Posterior cingulate gyrus (tissue), 11 donors: ENCODE results near the gene ARHGAP33.
"Not testable (repeated sequence)": the region's sequence is repeated elsewhere in the genome, so short reads cannot be mapped to it uniquely, and the experiment has no call there.

Experiments used
- DNase-seq, 10 donors: peaks; one replicate each; pipeline versions ENCODE4 v3.0.0 to v3.0.0-alpha.2; 2020 to 2021; ENCODE audit warnings: mixed read lengths in 3 of 10
- intact Hi-C: fragments of 100-400 bp; cut with DNase I; formaldehyde crosslinking; loops from one replicate; pipeline ENCODE4 v1.15.1; 2023

Gene ARHGAP33

DNA sequence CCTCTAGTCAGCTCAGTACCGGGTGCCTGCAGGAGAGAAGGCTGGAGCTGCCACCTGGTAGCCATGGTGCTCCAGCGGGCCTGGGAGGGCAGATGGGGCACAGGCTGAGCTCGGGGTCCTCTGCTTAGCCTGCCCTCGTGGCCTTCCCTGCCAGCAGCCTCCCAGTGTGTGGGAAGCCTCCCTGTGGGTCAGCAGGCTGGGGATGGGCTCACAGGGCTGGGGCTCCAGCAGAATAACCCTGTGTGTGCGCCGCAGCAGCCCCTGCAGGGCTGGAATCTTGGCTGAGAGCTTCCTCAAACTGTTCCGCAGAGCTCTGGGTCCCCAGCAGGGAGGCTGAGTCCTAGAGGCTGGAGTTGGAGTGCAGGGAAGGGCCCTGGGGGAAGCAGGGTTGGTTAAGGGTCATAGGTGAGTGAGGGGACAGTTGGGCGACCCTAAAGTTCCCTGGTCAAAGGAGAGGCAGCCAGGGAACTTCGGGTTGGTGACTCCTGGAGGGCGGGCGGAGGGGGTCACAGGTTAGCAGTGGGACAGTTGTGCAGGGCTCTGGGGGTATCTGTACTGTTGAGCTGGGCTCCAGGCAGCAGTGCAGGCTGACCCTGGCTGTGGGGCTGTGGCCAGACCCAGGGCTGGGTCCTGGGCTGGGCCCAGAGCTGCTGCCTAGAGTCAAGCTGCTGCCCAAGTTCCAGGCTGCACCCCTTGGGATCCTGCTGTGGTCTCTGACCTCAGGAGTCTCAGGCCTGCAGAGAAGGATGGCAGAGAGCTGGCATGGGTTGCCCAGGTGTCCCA lies 14.0 kb downstream of the ARHGAP33 start:
- peak in 1 of 10 donors; percentile 82 for DNase-seq
- intact Hi-C loops, result no loop called here

DNA sequence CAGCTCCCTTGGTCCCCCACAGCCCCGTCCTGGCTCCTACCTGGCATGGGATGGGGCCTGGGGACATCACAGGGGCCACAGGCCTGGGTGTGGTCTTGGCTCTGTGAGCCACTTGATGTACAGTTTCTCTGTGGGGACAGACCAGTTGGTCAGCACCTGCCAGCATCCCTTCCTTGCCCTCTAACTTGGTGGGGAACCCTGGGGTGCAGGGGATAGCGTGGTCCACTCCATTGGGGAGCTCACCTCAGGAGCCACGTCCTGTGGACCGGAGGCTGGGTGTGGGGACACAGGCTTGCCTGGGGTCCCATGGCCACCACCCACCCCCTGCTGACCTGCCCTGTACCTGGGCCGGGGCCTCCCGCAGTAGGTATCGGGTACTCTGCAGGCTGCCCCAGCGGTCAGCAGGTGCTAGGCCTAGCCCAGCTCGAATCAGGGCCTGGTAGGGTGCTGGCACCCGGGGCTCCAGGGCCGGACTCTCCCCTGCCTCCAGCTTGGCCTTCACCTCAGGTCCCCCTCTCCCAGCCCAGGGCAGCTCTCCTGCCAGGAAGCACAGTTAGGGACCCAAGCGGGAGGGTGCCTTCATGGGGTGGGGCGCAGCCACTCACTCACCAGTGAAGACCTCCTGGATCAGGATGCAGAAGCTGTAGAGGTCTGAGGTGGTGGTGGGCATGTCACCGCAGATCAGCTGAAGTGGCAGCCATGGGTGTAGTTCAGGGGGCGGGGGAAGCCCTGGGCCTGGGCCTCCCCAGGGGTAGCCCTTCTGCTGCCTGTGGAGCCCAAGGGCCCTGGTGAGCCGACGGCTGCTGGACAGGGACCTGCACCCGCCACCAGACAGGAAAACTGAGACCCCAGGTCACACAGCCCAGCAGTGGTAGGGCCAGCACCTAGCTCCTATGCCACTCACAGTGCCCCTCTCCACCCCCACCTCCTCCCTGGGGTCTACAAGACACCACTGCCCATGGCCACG lies 14.9 kb downstream of the ARHGAP33 start:
- intact Hi-C loops, result no loop called here
- peak in 1 of 10 donors; percentile 83 for DNase-seq

DNA sequence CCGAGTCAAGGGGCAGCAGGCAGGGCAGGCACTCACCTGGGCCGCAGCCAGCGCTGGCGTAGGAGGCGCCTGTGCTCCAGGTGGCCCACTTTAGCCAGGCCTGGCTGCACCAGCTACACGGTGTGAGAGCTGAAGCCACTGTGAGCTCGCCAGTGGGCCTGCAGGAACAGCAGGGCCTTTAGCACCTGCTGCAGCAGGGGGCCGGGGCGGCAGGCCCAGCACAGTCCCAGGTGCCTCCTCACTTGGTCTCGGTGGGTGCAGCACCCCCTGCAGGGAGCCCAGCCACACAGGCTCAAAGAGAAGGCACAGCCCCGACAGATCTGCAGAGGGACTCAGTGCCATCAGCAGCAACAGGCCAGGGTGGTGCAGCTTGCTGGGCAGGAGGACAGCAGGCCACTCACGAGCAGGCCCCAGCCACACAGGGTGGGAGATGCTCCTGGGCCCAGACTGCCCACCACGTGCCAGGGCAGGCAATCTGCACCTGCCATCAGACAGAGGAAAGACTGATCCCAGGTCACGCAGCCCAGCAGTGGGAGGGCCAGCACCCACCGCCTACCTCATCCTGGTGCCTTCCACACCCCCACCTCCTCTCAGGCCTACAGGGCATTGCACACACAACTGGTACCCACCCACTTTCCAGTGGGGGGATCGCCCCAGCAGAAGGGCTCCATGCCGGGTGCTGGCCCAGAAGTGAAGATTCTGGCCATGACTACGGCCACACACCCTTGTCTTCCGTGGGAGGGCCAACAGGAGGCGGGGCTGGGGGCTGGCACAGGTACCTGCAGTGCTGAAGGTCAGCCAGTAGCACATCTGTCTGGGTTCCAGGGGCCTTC lies 15.8 kb downstream of the ARHGAP33 start:
- intact Hi-C loops, result no loop called here
- peak in 1 of 10 donors; percentile 84 for DNase-seq

DNA sequence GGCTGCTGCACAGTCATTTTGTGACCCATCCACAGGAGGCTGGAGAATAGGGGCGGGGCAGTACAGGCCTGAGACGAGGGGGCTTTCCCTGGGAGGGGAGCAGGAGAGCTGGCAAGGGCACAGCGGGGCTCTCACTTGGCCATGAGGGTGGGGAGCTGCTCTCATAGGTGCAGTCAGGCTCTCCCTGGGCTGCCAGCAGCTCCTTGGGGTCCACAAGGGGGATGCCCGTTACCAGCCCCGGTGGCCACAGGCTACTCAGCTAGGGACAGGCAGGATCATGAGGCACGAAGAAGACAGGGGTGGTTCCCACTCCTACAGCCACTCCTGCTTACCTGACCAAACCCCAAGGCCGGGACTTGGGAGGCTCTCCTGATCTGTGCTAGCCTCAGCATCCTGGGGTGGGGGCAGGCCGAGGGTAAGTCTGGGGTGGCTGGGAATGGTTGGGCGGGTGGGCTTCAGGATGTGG lies 16.5 kb downstream of the ARHGAP33 start:
- intact Hi-C loops, result no loop called here
- no peak for DNase-seq

DNA sequence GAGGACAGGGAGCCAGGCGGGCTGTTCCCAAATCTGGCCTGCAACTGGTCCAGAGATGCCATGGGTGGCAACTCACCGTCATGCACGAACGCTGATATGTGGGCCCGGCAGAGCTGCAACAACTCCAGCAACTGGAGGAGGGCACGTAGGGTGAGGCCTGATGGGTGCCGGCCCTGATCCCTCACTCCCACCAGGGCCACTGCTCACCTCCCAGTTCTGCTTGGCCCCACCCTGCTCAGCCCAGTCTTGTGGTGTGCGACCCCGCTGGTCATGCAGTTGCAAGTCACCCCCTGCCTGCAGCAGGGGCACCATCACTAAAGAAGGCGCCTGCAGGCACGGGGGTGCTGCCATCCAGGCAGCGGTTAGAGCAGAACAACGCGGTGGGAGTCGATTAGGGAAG lies 16.9 kb downstream of the ARHGAP33 start:
- intact Hi-C loops, result no loop called here
- DNase-seq, result no peak

DNA sequence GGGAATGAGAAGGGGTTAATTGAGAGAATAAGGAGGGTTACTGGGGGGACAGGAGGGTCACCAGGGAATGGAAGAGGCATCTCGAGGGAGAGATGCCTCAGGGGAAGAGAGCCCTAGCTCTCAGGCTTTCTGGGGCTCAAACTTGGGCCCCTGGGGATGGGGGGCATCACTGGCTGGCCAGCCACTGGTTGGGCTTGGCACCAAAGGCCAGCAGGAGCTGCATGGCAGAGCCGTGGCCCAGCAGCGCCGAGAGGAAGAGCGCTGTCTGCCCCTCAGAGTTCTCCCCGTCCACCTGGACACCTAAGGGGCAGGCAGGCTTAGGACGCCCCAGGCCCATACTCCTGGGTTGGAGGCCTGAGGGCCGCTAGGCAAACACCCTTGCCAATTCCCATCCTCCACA lies 17.5 kb downstream of the ARHGAP33 start:
- intact Hi-C loops, result no loop called here
- DNase-seq, result no peak

DNA sequence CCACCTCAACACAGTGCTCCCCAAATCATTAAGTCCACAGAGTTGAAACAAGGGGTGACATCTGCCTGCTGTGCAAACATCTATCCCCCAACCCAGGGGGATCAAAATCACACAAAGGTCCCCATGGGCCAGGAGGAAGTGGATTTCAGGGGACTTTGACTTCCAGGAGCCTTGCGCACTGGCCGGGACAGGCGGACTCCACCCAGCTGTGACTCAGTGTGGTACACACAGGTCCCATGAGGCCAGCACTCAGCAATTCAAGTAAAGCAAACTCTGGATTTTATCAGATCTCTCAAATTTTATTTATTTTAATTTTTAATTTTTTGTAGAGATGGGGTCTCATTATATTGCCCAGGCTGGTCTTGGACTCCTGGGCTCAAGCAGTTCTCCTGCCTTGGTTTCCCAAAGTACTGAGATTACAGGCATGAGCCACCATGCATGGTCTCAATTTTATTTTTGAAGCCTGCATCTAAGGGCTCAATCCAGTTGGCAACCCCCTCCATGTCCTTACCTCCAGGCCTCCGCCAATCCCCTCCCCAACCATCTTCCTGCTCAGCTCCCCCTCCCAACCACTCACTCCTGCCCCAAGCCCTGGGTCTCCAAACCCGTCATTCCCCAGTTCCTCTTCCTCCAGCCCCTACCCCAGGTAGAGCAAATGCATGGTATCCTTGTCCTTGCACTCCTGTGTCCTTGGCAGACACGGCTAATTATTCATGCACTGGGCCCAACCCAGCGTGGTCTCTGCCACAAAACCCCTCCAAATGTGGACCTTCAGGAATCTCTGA lies 18.2 kb downstream of the ARHGAP33 start:
- no peak for DNase-seq
- intact Hi-C loops, result no loop called here

DNA sequence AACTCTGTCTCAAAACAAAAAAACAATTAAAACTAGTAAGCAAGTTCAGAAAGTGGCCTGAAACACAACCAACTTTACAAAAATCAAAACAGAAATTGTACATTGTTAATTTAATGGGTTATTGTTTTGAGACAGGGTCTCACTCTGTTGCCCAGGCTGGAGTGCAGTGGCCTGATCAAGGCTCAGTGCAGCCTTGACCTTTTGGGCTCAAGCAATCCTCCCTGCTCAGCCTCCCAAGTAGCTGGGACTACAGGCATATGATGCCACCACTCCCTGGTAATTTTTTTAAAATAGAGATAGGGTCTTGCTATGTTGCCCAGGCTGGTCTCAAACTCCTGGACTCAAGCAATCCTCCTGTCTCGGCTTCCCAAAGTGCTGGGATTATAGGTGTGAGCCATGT lies 20.2 kb downstream of the ARHGAP33 start:
- DNase-seq, intact Hi-C loops: not testable (repeated sequence)

DNA sequence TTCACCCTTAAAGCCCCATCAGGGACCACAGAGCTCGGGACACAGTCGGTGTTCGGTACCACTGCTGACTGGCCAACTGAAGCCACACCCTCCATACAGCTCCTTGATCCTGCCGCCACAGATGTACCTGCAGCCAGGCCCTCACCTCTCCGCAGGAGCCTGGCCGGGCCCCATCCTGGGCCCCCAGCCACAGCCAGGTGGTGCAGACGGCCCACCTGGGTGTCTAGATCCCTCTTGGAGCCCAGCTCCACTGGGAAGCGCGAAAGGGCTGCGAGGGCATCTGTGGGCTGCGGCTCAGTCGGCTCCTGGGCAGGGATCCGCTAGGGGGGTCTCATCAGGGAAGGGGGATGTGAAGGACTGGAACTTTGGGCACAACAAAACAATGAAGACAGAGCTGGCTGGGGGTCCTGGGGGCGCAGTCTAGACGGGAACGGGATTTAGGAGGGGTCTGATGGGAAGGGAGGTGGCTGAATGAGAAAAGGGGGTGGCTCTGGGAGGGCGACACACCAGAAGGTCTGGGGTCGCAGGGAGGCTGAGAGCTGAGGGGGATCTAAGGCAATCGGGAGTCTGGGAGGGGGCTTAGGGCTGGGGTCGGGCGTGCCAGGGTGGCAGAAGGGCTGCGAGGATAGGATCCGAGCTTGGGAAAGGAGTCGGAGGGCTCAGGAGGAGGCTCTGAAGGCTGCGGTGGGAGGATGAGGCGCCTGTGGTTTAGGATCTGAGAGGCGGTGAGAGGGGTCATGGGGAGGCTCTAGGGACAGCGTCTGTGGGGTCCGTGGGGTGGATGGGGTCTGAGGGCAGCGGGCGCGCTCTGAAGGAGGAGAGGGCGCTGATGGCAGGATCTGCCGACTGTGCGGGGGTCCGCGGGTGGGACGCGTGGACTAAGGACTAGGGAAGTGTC lies 21.5 kb downstream of the ARHGAP33 start:
- intact Hi-C loops, result no loop called here
- no peak for DNase-seq

DNA sequence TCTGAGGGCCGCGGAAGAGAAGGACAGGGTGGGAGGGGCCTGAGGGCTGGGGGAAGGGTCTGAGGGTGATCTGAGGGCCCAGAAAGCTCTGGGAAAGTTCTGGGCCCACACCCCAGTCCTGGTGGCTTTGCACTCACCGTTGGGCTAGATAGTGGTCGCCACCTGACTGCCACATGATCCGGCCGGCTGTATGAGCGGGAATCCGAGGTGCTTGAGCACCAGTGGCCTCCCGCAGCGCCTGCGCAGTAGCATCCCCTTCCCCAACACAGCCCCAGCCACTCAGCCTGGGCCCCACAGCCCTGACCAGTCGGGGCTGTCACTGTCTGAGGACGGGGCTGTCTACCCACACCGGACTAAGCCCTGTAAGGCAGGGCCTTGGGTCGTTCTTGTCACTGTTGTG lies 22.3 kb downstream of the ARHGAP33 start:
- DNase-seq, result peak in 9 of 10 donors; percentile 44 to 95 (median 71)
- intact Hi-C loops, result no loop called here

DNA sequence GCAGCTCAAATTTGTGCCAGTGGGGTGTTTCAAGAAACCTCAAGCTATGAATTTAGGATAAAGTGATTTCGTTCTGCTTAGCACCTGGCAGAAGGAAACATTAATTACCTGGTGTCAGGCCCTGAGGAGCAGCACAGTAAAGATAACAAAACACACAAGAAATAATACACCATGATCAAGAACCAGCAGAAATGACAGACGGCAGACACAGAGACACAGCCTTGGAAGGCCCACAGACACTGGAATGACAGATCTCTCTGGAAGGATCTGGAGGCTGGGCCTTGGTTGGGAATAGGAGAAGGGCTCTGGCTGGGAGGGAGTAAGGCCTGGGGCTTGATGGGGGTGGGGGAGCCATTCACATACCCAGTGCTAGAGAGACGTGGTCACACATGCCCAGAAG lies 26.5 kb downstream of the ARHGAP33 start:
- intact Hi-C loops, result no loop called here

DNA sequence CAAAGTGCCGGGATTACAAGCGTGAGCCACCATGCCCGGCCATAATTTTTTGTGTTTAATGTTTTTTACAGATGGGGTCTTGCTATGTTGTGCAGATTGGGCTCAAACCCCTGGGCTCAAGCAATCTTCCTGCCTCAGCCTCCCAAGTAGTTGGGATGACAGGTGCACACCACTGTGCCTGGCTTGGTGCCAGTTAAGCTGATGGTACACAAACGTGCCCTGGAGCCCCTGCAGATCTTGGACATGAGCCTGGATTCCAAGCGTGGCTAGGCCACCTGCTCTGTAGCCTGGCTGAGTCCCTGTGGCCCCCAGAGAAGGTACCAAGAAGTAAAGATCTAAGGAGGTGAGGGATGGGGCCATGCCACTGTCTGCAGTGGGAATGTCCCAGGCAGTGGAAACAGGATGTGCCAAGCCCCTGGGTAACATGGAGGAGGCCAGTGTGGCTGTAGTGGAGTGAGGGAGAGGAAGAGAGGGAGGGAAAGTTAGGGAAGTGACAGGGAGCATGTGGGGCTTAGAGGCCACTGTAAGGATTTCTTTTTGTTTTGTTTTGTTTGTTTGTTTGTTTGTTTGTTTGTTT lies 30.2 kb downstream of the ARHGAP33 start:
- intact Hi-C loops, result no loop called here

More for the DNA sequence above, 26.5 kb downstream of the ARHGAP33 start:
- DNase-seq, result no peak

DNA sequence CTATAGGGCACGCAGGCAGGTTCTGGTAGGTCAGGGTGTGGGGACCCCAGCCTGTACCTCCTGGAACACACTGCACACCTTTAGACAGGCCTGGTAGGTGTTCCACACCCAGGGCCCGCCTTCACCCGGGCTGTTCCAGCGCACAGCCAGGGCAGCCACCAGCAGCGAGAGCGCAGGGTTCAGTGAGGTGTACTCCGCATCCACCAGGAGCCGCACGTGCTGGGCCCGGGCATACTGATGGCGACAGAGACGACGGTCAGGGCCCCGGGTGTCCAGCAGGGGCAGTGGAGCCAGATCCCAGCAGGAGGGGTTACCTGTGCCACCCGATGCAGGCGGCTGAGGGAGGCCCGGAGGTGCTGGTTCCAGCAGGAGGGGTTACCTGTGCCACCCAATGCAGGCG lies 31.2 kb downstream of the ARHGAP33 start:
- DNase-seq, result no peak
- intact Hi-C loops, result no loop called here

More for the DNA sequence above, 30.2 kb downstream of the ARHGAP33 start:
- no peak for DNase-seq

DNA sequence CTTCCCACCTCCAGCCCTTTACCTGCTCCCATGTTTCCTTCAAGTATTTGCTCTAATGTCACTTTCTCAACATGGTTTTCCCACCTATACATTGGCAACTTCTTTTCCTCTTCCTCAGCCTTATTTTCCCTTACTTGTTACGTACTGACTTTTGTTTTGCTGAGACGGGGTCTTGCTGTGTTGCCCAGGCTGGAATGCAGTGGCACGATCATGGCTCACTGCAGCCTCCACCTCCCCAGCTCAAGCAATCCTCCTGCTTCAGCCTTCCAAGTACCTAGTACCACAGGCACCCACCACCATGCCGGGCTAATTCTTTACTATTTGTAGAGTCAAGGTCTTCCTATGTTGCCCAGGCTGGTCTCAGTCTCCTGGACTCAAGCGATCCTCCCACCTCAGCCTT lies 32.3 kb downstream of the ARHGAP33 start:
- intact Hi-C loops, result no loop called here
- DNase-seq, result no peak

DNA sequence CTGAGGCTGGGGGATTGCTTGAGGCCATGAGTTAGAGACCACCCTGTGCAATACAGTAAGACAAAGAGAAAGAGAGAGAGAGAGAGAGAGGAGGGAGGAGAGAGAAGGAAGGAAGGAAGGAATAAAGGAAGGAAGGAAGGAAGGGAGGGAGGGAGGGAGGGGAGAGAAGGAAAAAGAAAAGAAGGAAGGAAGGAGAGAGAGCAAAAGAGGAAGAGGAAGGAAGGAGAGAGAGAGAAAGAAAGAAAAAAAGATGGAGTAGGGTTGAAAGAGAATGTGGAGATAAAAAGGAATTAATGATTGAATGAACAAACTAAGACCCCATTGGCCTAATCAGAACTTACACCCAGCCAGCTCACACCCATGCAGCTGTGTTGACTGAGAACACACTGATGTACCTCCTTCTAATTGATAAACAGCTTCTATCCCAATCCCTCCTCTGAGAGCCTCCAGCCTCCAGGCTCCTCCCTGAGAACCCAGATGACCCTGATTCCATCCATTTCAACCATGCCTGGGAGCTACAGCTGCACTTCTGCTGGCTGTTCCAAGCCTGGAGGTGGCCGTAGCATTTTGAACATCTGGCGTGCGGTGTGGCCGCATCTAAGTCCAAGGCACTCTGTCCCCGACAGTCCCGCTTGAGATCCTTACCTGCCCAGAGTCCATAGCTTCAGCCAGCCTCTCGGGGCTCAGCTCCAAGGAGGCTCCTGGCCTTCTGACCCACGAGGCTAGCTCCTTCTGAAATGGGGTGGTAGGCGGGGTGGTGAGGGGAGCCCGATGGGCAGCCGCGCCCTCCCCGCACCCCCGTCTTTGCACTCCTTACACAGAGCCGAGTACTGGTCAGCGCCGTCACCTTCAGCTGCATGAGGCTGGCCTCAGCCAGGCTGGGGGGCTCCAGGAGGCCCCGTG lies 36.2 kb downstream of the ARHGAP33 start:
- intact Hi-C loops, result no loop called here
- no peak for DNase-seq

DNA sequence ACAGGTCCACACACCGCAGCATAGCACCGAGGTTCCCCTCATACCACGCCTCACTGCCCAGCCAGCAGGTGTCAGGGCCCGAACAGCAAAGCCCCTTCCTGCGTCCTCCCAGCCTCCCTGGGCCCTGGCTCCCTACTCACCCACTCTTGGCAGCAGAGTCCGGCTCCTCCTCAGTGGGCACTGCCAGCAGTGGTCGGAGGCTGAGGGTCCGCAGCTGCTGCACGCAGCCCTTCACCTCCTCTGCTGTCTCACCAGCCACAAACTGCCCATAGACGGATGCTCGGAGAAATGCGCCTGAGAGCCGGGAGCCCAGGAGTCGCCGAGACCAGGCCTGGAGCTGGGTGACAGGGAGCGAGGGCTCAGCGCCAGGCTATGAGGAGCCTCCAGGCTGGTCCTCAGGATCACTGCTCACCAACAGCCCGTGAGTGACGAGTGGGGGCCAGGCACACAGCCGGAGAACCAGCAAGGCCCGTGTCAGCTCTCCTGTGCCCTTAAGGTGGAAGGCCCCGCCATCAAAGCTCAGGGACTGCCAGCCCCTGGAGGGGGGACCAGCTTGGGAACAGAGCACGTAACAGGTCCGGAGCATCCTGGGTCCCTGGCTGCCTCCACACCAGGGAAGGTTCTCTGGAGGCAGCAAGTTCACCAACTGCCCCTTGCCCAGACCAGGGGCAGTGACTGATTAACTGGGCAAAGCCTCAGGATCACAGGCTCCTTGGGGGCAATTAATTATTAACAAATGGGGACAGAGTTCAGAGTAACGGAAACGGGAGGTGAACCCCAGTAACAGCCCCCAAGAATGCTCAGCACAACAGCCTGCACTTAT lies 37.1 kb downstream of the ARHGAP33 start, which contains the start of gene PRODH2:
Gene PRODH2 (minus strand): TSS at position 626 of the 823 bp plus-strand sequence. CDS start 40 bp downstream, at position 586.
- intact Hi-C loops, result no loop called here

More for the DNA sequence above, 37.1 kb downstream of the ARHGAP33 start, which contains the start of gene PRODH2:
- no peak for DNase-seq
